Thyroid gland (tissue), 4 donors: ENCODE results near the gene COL6A3. TPM values are rescaled to one million over a fixed set of nuclear protein-coding genes. Genes with fewer than 3 reads are reported as not detected.
A peak's percentile ranks its signal among the peaks of the same experiment; 100 is the strongest.

Source experiments
- DNase-seq, 2 donors: peaks; one replicate each; pipeline ENCODE4 v3.0.0-alpha.2; 2019
- H3K27ac ChIP-seq, 3 donors: fragments of 200-600 bp; sonication (generic); 1 replicate in 2 of 3; 2 replicates in 1 of 3; pipeline ENCODE4 v1.5.1; 2016 to 2019; ENCODE audit warnings: mild to moderate bottlenecking in 1 of 3, moderate library complexity in 1 of 3
- H3K27me3 ChIP-seq: fragments of 200-600 bp; sonication (generic); one replicate; pipeline ENCODE4 v1.5.1; 2019
- H3K36me3 ChIP-seq, 2 donors: fragments of 200-600 bp; sonication (generic); one replicate each; pipeline ENCODE4 v1.5.1; 2016 to 2019
- H3K4me1 ChIP-seq, 2 donors: fragments of 200-600 bp; sonication (generic); one replicate each; pipeline ENCODE4 v1.5.1; 2017 to 2019
- H3K4me3 ChIP-seq, 3 donors: fragments of 200-600 bp; sonication (generic); replicated peaks in 1 of 3; 1 replicate in 2 of 3; 2 replicates in 1 of 3; pipeline ENCODE4 v1.5.1; 2016; ENCODE audit warnings: mild to moderate bottlenecking in 1 of 3
- H3K9me3 ChIP-seq: fragments of 200-600 bp; sonication (generic); one replicate; pipeline ENCODE4 v1.5.1; 2017
- CTCF ChIP-seq, 6 experiments: fragments of 200-600 bp in 3 of 6; fragments of 450-650 bp in 3 of 6; sonication (generic) in 3 of 6; IDR thresholded peaks; one replicate each; pipeline ENCODE4 v1.5.1; 2016 to 2019; ENCODE audit warnings: antibody characterized with exemption in 6 of 6, mild to moderate bottlenecking in 2 of 6, inconsistent platforms in 1 of 6, moderate library complexity in 1 of 6
- POLR2A ChIP-seq, 2 donors: fragments of 450-650 bp; IDR thresholded peaks; one replicate each; pipeline ENCODE4 v1.6.1; 2017; ENCODE audit warnings: antibody characterized with exemption in 2 of 2, mild to moderate bottlenecking in 2 of 2, moderate library complexity in 1 of 2
- WGBS, 2 donors: methylation state at CpG; one replicate each; pipeline ENCODE4 v1.1.5; 2017; 5-methylcytosine and 5-hydroxymethylcytosine counted together
- intact Hi-C: fragments of 100-400 bp; cut with DNase I; formaldehyde crosslinking; loops from one replicate; pipeline ENCODE4 v1.15.1; 2023
- total RNA-seq, 4 donors: library from RNA; depleted of rRNA; stranded (reverse); fragments of >200 nt; gene quantifications; one replicate each; pipeline ENCODE4 v1.2.3, GENCODE V29; 2016

The COL6A3 gene
- total RNA-seq, 4 donors from 2014 or later: 82.6 to 168 (median 146) TPM

GRCh38 chr2:237451643-237452469 lies 37.9 kb upstream of the COL6A3 start:
- H3K27me3 ChIP-seq: no peaks in the 10 kb centered on the region
- intact Hi-C loops: no loop called here
- H3K27ac ChIP-seq: no peak overlapping the region
- no peaks in the 10 kb centered on the region for H3K9me3 ChIP-seq
- WGBS, 2 donors: 66 to 71% methylated on average over 17 to 20 of the region's 20 CpGs
- TF ChIP-seq CTCF (IDR thresholded peaks at IDR 0.05): peak in 1 of 6 experiments; percentile 8
- no peak for TF ChIP-seq POLR2A (IDR thresholded peaks at IDR 0.05)
- no peaks in the 10 kb centered on the region for H3K36me3 ChIP-seq
- no peak overlapping the region for H3K4me3 ChIP-seq
- H3K4me1 ChIP-seq: peaks cover 3 to 14% of the 10 kb centered on the region in 2 donors
- no peak for DNase-seq

GRCh38 chr2:237450583-237450982 lies 36.6 kb upstream of the COL6A3 start:
- Histone ChIP-seq H3K9me3 (no peaks in the 10 kb centered on the region), H3K27me3 (no peaks in the 10 kb centered on the region), H3K4me3 (no peak overlapping the region), H3K4me1 (peaks cover 3 to 10% of the 10 kb centered on the region in 2 donors), H3K36me3 (no peaks in the 10 kb centered on the region), H3K27ac (no peak overlapping the region)
- 84 to 92% methylated on average over 10 of the region's 13 CpGs for WGBS, 2 donors
- DNase-seq: no peak
- TF ChIP-seq CTCF (IDR thresholded peaks at IDR 0.05) (no peak), POLR2A (IDR thresholded peaks at IDR 0.05) (no peak)
- intact Hi-C loops: no loop called here

- H3K36me3 ChIP-seq: no peaks in the 10 kb centered on the region
- WGBS, 2 donors: 86 to 92% methylated on average over 6 of the region's 6 CpGs
These were observed 36.1 kb upstream of the COL6A3 start for GRCh38 chr2:237450108-237450507.

DNA sequence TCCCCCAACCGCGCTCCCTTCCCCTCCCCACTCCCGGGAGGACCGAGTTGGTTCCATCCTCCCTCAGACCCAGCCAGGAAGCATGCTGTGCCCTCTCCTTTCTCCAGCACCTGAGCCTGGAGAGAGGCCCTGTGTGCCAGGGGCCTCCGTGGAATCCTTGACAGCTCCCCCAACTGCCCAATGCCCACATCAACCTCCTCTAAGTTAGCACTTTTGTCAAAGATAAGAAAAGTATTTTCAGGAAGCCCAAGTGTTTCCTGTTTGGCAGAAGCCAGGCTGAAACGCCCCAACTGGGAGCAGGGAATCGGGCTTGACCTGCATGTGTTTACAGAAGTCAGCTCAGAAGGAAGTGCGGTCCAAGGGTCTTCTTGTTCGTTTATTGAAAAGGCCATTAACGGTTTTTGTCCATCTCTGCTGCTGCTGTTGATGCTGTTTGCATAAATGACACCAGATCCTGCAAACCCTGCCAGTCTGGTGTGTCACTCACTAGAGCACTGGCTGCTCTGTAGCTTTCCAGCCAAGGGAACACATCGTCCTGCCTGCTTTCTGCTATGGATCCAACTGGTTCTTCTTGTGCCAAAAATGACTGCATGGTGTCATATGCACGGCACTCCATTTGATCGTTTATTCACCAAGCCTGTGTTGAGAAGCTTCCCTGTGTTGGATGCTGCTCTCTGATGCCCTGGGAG lies 35.4 kb upstream of the COL6A3 start:
- H3K9me3 ChIP-seq: no peaks in the 10 kb centered on the region

More at GRCh38 chr2:237450108-237450507, 36.1 kb upstream of the COL6A3 start:
- no peaks in the 10 kb centered on the region for H3K27me3 ChIP-seq
- peaks cover 3 to 10% of the 10 kb centered on the region in 2 donors for H3K4me1 ChIP-seq
- H3K9me3 ChIP-seq: no peaks in the 10 kb centered on the region
- H3K27ac ChIP-seq: peak overlapping the region in 1 of 3 donors; percentile 50
- DNase-seq: no peak
- no peak for TF ChIP-seq CTCF (IDR thresholded peaks at IDR 0.05)
- TF ChIP-seq POLR2A (IDR thresholded peaks at IDR 0.05): no peak
- intact Hi-C loops: no loop called here
- no peak overlapping the region for H3K4me3 ChIP-seq

More for the DNA sequence above, 35.4 kb upstream of the COL6A3 start:
- no peaks in the 10 kb centered on the region for H3K27me3 ChIP-seq
- WGBS, 2 donors: 54 to 60% methylated on average over 13 of the region's 13 CpGs
- TF ChIP-seq CTCF (IDR thresholded peaks at IDR 0.05): no peak
- no peak for TF ChIP-seq POLR2A (IDR thresholded peaks at IDR 0.05)
- intact Hi-C loops: no loop called here
- H3K4me1 ChIP-seq: peaks cover 3 to 10% of the 10 kb centered on the region in 2 donors
- H3K36me3 ChIP-seq: no peaks in the 10 kb centered on the region
- H3K27ac ChIP-seq: peak overlapping the region in 2 of 3 donors; percentile 30 to 50
- no peak for DNase-seq
- no peak overlapping the region for H3K4me3 ChIP-seq
